ENCODE data around the gene CCDC85C.
A peak's percentile ranks its signal among the peaks of the same experiment; 100 is the strongest.

Gene CCDC85C

GRCh38 chr14:99560922-99561683 lies 42.9 kb downstream of the CCDC85C start:
- peak in 2 of 51 donors; percentile 17 to 24 for DNase-seq

GRCh38 chr14:99560403-99560802 lies 43.6 kb downstream of the CCDC85C start:
- DNase-seq: no peak

- DNase-seq: no peak
Observed at GRCh38 chr14:99559286-99559990, 44.6 kb downstream of the CCDC85C start.

GRCh38 chr14:99556134-99556791 lies 47.7 kb downstream of the CCDC85C start:
- DNase-seq: no peak

- no peak for DNase-seq
Observed at GRCh38 chr14:99554757-99555531, 49.1 kb downstream of the CCDC85C start.

GRCh38 chr14:99554184-99554583 lies 49.8 kb downstream of the CCDC85C start:
- peak in 30 of 51 donors; percentile 11 to 68 (median 40) for DNase-seq

GRCh38 chr14:99552572-99553216 lies 51.3 kb downstream of the CCDC85C start:
- no peak for DNase-seq

- no peak for DNase-seq
Observed at GRCh38 chr14:99552021-99552553, 51.9 kb downstream of the CCDC85C start.

GRCh38 chr14:99551034-99551922 lies 52.7 kb downstream of the CCDC85C start:
- DNase-seq: no peak

- no peak for DNase-seq
Observed at GRCh38 chr14:99550387-99550992, 53.5 kb downstream of the CCDC85C start.

GRCh38 chr14:99549684-99550083 lies 54.3 kb downstream of the CCDC85C start:
- no peak for DNase-seq

- DNase-seq: peak in 2 of 51 donors; percentile 33 to 57
Observed at GRCh38 chr14:99548871-99549515, 55.0 kb downstream of the CCDC85C start.

GRCh38 chr14:99548255-99548654 lies 55.8 kb downstream of the CCDC85C start:
- DNase-seq: peak in 1 of 51 donors; percentile 20

GRCh38 chr14:99546234-99546879 lies 57.6 kb downstream of the CCDC85C start:
- no peak for DNase-seq

- DNase-seq: no peak
Observed at GRCh38 chr14:99545586-99545985, 58.4 kb downstream of the CCDC85C start.

- peak in 1 of 51 donors; percentile 19 for DNase-seq
Observed at GRCh38 chr14:99544991-99545390, 59.0 kb downstream of the CCDC85C start.

- DNase-seq: no peak
Observed at GRCh38 chr14:99543985-99544384, 60.0 kb downstream of the CCDC85C start.

GRCh38 chr14:99543370-99543769 lies 60.6 kb downstream of the CCDC85C start:
- no peak for DNase-seq

Measured in hypothalamus (tissue), 51 donors.